ENCODE data around the gene ENOX1.

ENOX1 gene

GRCh38 chr13:43167731-43168130 lies 619.0 kb downstream of the ENOX1 start:
- POLR2A ChIA-PET = no interaction called here
- CTCF ChIA-PET = no interaction called here
- no peak for TF ChIP-seq TARDBP (IDR thresholded peaks at IDR 0.05)
- TF ChIP-seq NFRKB (IDR thresholded peaks at IDR 0.05) = no peak
- no peak for TF ChIP-seq FOXK2 (IDR thresholded peaks at IDR 0.05)
- no peak for TF ChIP-seq ELF4 (IDR thresholded peaks at IDR 0.05)
- no peak for TF ChIP-seq ZNF384 (IDR thresholded peaks at IDR 0.05)
- no peak for TF ChIP-seq SUZ12 (IDR thresholded peaks at IDR 0.05)
- TF ChIP-seq ARNT (IDR thresholded peaks at IDR 0.05) = no peak
- no peak for TF ChIP-seq CTBP1 (IDR thresholded peaks at IDR 0.05; ENCODE audit: borderline replicate concordance)
- TF ChIP-seq SP1 (IDR thresholded peaks at IDR 0.05) = no peak
- TF ChIP-seq BHLHE40 (IDR thresholded peaks at IDR 0.05; ENCODE audit: borderline replicate concordance) = no peak
- no peak for DNase-seq (ENCODE audit: extremely low spot score)

DNA sequence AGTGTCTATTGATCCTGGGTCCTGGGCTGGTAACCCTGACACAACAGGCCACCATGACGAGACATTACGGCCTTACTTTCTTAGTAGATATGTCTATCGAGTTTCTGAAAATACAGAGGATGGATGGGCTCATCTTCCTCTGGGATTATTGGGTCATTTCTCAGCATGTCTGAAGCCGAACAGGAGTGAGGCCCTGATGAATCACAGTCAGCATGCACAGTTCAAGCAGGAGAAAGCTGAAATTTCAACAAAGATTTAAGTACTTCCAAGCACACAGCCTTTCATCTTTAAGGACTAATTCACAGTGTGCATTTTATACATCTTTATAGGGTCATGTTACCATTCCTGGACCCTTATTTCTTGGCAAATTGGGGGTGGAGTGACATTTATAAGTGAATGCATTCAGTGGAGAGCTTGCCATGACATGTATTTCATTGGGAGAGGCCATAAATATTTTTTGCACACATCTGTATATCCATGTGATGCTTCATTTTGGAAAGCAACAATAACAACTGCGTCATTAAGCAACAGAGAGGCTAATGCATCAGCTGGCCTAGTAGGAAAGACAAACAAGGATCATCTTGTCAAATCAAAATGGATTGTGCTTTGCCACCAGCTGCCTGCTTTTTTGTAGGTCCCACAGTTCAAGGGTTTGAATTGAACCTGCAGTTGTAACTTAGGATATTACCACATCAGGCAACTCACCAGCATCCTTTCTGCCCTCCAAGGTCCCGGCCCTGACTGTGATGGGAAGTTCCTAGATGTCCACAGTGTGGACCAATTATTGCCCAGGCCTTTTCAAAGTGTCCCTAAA lies 619.9 kb downstream of the ENOX1 start:
- DNase-seq (ENCODE audit: extremely low spot score) = no peak
- CTCF ChIA-PET = no interaction called here
- TF ChIP-seq HDGF (IDR thresholded peaks at IDR 0.05; ENCODE audit: borderline replicate concordance) = no peak
- no peak for TF ChIP-seq ARNT (IDR thresholded peaks at IDR 0.05)
- TF ChIP-seq BHLHE40 (IDR thresholded peaks at IDR 0.05; ENCODE audit: borderline replicate concordance) = no peak
- no peak for TF ChIP-seq SP1 (IDR thresholded peaks at IDR 0.05)
- no peak for TF ChIP-seq L3MBTL2 (conservative IDR thresholded peaks at IDR 0.05)
- TF ChIP-seq CTBP1 (IDR thresholded peaks at IDR 0.05; ENCODE audit: borderline replicate concordance) = no peak
- TF ChIP-seq, protein P1, sequence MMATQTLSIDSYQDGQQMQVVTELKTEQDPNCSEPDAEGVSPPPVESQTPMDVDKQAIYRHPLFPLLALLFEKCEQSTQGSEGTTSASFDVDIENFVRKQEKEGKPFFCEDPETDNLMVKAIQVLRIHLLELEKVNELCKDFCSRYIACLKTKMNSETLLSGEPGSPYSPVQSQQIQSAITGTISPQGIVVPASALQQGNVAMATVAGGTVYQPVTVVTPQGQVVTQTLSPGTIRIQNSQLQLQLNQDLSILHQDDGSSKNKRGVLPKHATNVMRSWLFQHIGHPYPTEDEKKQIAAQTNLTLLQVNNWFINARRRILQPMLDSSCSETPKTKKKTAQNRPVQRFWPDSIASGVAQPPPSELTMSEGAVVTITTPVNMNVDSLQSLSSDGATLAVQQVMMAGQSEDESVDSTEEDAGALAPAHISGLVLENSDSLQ (IDR thresholded peaks at IDR 0.05) = no peak
- no peak for TF ChIP-seq FOXA1 (IDR thresholded peaks at IDR 0.05)
- TF ChIP-seq FOXM1 (IDR thresholded peaks at IDR 0.05; ENCODE audit: borderline replicate concordance) = no peak
- no peak for TF ChIP-seq FOXK2 (IDR thresholded peaks at IDR 0.05)
- TF ChIP-seq SUZ12 (IDR thresholded peaks at IDR 0.05) = no peak
- TF ChIP-seq ZNF384 (IDR thresholded peaks at IDR 0.05) = no peak
- no peak for TF ChIP-seq LEF1 (IDR thresholded peaks at IDR 0.05; ENCODE audit: borderline replicate concordance)
- no peak for TF ChIP-seq ELF4 (IDR thresholded peaks at IDR 0.05)
- no peak for TF ChIP-seq NFRKB (IDR thresholded peaks at IDR 0.05)
- no peak for TF ChIP-seq TARDBP (IDR thresholded peaks at IDR 0.05)
- POLR2A ChIA-PET = no interaction called here
